Brain microvascular endothelial cell (primary cell): ENCODE data around the gene FAM53B.

Experiments
- DNase-seq: peaks from one replicate; pipeline ENCODE4 v3.0.0-alpha.2; 2020
- H3K27ac ChIP-seq: fragments of 250-450 bp; sonication (Bioruptor Pico); 2 replicates; pipeline ENCODE4 v1.5.1; 2020; ENCODE audit warnings: mild to moderate bottlenecking, moderate library complexity
- H3K27me3 ChIP-seq: fragments of 250-450 bp; sonication (Bioruptor Pico); replicated peaks from 2 replicates; pipeline ENCODE4 v1.5.1; 2020; ENCODE audit warnings: mild to moderate bottlenecking
- H3K36me3 ChIP-seq: fragments of 250-450 bp; sonication (Bioruptor Pico); replicated peaks from 2 replicates; pipeline ENCODE4 v1.5.1; 2020; ENCODE audit warnings: mild to moderate bottlenecking
- H3K4me3 ChIP-seq: 2 replicates; pipeline ENCODE4 v1.5.1; 2011; ENCODE audit warnings: low read depth, mild to moderate bottlenecking, control low read depth, low read length, moderate library complexity
- in situ Hi-C: cut with HindIII; loops from 2 replicates; pipeline ENCODE4 v1.10.0; 2017; ENCODE audit warnings: low sequenced_read_pairs, low pct_ligation_motif_present
- TF ChIP-seq, protein P1 (sequence below): IDR thresholded peaks from 2 replicates; pipeline ENCODE4 v1.5.1; 2011; ENCODE audit warnings: low read depth, mild to moderate bottlenecking, moderate library complexity, low read length, control low read depth, inconsistent platforms; ENCODE audit errors: missing control alignments

Gene FAM53B

DNA sequence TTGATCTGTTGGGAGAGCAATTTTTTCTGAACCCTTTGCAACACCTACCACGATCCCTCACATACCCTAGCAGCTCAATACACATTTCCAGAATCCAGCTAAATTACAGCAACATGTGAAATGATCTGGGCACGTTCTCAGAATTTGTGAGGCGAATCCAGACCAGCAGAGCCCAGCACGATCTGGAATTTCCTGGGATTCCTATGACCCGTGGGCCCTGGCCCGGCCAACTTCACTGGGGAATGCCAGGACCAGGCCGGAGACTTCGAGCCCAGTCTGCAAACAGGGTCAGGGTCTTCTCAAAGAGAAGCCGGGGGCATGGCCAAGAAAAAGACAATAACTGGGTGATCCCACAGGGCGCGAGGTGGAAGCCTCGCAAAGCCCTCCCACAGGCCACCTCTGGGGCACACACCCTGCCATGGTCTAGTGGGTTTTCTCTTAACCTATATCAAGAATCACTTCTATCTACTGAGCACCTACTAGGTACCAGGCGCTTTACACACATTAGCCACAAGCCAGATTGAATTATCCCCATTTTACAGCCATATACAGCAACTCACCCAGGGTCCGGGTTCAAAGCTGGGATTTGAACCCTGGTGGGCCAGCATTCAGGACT lies 33.8 kb downstream of the FAM53B start:
- in situ Hi-C loops: no loop called here
- no peak overlapping the region for H3K27ac ChIP-seq
- no peak overlapping the region for H3K4me3 ChIP-seq
- DNase-seq: no peak
- H3K36me3 ChIP-seq: no peaks in the 10 kb centered on the region
- TF ChIP-seq, protein P1, sequence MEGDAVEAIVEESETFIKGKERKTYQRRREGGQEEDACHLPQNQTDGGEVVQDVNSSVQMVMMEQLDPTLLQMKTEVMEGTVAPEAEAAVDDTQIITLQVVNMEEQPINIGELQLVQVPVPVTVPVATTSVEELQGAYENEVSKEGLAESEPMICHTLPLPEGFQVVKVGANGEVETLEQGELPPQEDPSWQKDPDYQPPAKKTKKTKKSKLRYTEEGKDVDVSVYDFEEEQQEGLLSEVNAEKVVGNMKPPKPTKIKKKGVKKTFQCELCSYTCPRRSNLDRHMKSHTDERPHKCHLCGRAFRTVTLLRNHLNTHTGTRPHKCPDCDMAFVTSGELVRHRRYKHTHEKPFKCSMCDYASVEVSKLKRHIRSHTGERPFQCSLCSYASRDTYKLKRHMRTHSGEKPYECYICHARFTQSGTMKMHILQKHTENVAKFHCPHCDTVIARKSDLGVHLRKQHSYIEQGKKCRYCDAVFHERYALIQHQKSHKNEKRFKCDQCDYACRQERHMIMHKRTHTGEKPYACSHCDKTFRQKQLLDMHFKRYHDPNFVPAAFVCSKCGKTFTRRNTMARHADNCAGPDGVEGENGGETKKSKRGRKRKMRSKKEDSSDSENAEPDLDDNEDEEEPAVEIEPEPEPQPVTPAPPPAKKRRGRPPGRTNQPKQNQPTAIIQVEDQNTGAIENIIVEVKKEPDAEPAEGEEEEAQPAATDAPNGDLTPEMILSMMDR: no peak
- H3K27me3 ChIP-seq: no peaks in the 10 kb centered on the region

DNA sequence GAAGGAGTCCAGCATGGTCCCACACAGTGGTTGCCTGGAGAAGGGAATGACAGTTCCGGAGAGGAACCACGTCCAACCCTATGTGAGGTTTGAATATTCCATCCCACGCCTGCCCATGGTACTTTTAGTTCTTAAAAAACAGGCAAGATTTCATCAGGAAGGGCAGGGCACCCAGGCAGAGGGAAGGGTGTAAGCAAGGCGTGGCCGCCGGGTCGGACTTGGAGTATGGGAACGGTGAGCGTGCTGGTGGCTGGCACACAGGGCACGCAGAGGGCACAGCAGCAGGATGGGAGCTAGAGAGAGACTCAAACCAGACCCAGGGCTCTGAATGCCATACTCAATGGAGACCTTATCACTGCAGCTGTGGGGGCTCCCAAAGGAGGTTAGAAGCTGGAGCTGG lies 34.3 kb downstream of the FAM53B start:
- TF ChIP-seq, protein P1: no peak
- H3K36me3 ChIP-seq: no peaks in the 10 kb centered on the region
- DNase-seq: no peak
- H3K27ac ChIP-seq: no peak overlapping the region
- no peaks in the 10 kb centered on the region for H3K27me3 ChIP-seq
- in situ Hi-C loops: no loop called here
- no peak overlapping the region for H3K4me3 ChIP-seq

DNA sequence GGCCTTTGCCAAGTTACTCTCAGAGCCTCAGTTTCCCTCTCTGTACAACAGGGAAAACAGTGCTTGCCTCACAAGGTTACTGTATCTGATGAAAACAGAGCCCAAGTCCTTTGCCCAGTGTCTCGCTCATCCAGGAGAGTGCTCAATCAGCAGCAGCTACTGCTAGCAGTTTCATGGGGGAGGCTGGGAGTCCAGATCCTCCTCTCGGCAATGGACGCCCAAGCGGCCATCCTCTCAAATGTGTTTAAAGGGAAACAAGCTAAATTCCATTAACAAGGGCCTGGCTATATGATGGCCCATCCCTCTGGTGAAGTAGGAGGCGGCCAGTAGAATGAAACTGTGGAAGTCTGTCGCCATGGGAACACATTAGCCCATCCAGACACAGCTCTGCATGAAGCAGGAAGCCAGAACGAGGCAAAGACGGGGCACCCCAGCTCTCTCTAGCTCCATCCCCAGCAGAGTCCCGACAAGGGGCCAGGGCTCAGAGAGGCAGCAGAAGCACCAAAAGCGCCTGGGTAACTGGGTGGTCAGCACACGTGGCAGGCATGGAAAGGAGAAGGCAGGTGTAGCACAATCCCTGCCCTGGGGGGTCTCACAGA lies 35.2 kb downstream of the FAM53B start:
- peak; percentile 32 for DNase-seq
- in situ Hi-C loops: no loop called here
- Histone ChIP-seq H3K36me3 (peaks cover 2% of the 10 kb centered on the region), H3K27me3 (no peaks in the 10 kb centered on the region), H3K4me3 (no peak overlapping the region), H3K27ac (no peak overlapping the region)
- TF ChIP-seq, protein P1: no peak

DNA sequence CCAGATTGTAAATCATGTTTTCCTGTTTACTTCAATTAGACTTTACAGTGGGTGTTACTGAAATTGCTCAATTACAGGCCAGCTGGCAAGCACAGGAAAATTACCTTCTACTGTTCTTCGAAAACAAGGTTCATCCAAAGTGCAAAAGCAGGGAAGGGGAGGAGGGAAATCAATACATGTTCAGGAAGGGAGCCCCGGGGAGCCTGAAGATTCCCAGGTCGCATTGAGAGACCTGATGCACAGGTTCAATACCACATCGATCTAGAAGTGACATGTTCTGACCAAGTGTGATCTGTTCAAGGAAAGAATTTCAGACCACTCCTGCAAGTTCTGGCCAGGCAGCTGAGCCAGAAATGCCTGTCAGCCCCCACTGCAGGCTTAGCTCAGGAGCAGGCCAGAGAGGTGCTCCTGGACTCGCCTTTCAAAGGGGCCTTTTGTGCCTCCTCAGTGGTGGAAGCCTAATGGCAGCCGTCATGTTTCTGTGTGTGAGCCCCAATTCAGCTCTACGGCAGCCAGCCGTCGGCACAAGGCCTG lies 35.9 kb downstream of the FAM53B start:
- TF ChIP-seq, protein P1: no peak
- in situ Hi-C loops: no loop called here
- Histone ChIP-seq H3K27ac (no peak overlapping the region), H3K4me3 (no peak overlapping the region), H3K36me3 (peaks cover 2% of the 10 kb centered on the region), H3K27me3 (no peaks in the 10 kb centered on the region)
- DNase-seq: no peak

DNA sequence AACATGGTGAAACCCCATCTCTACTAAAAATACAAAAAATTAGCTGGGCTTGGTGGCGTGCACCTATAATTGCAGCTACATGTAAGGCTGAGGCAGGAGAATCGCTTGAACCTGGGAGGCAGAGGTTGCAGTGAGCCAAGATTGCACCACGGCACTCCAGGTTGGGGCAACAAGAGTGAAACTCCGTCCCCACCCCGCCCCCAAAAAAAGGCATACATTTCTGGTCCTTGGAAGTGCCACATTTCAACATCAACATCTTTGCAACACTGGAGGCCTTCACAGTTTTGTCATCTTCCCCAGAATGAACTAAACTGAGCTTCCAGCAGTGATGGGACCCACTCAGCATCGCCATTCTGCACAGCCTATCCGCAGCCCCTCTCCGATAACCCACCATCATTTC lies 36.6 kb downstream of the FAM53B start:
- TF ChIP-seq, protein P1: no peak
- Histone ChIP-seq H3K36me3 (peaks cover 2% of the 10 kb centered on the region), H3K27ac (no peak overlapping the region), H3K4me3 (no peak overlapping the region), H3K27me3 (no peaks in the 10 kb centered on the region)
- in situ Hi-C loops: no loop called here
- no peak for DNase-seq

DNA sequence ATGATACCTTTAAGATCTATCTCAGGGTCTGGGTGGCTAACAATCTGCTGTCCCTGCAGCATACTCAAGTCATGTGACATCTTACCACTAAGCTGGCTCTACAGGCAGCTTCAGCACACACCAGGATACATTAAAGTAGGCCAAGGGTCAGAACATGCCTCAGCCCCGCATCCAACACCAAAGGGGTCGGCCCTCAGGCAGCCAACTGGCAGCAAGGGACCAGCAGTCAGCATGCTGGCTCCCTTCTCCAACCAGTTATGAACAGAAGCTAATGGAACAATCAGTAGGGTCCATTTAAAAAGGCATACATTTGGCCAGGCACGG lies 37.1 kb downstream of the FAM53B start:
- Histone ChIP-seq H3K27ac (no peak overlapping the region), H3K27me3 (no peaks in the 10 kb centered on the region), H3K4me3 (no peak overlapping the region), H3K36me3 (peaks cover 2% of the 10 kb centered on the region)
- TF ChIP-seq, protein P1: no peak
- no peak for DNase-seq
- in situ Hi-C loops: no loop called here
